MG63 (cell line): Measurements from ENCODE around the gene ATXN3. TPM values are rescaled to one million over a fixed set of nuclear protein-coding genes. Genes with fewer than 3 reads are reported as not detected.
"Not testable (repeated sequence)": the region's sequence is repeated elsewhere in the genome, so short reads cannot be mapped to it uniquely, and the experiment has no call there.

Experiments used
- DNase-seq: peaks from one replicate; pipeline ENCODE4 v3.0.0-alpha.2; 2020
- H3K27me3 ChIP-seq: fragments of 250-450 bp; sonication (Bioruptor Pico); 2 replicates; pipeline ENCODE4 v1.5.1; 2020; ENCODE audit warnings: mild to moderate bottlenecking, moderate library complexity
- H3K36me3 ChIP-seq: fragments of 250-450 bp; sonication (Bioruptor Pico); 2 replicates; pipeline ENCODE4 v1.5.1; 2020; ENCODE audit warnings: mild to moderate bottlenecking, moderate library complexity
- H3K4me3 ChIP-seq: fragments of 250-450 bp; sonication (Bioruptor Pico); 2 replicates; pipeline ENCODE4 v1.5.1; 2020; ENCODE audit warnings: mild to moderate bottlenecking, moderate library complexity
- H3K9me3 ChIP-seq: fragments of 250-450 bp; sonication (Bioruptor Pico); 2 replicates; pipeline ENCODE4 v1.5.1; 2020; ENCODE audit warnings: mild to moderate bottlenecking, moderate library complexity
- total RNA-seq: library from RNA; depleted of rRNA; stranded (reverse); fragments of >200 nt; shearing (Covaris generic); gene quantifications from 2 replicates; pipeline ENCODE4 v1.2.3, GENCODE V29; 2014; ENCODE audit warnings: low replicate concordance

The ATXN3 gene
- total RNA-seq, 1 experiment from 2014 or later, result 22.0 TPM

DNA sequence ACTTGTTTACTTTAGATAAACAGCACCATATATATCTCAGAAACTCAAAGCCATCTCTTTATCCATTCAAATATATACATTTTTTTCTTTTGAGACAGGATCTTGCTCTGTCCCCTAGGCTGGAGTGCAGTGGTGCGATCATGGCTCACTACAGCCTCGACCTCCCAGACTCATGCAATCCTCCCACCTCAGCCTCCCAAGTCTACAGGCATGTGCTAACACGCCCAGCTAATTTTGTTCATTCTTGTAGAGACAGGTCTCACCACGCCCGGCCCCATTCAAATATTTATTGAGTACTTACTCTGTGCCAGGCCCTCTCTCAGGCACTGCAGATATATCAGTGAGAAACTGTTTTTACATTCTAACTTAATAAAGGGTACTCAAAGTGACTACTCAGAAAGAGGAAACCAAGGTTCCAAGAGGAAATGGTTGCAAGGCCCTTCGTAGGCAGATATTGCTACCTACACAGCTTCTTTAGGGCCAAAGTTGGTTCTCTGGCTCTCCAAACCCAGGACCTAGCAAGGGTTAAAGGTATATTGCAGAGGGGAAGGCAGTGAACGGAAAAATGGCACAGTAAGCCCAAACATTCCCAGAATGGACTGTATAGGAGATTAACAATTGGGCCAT, 2.9 kb downstream of the ATXN3 start:
- no peaks in the 10 kb centered on the region for H3K36me3 ChIP-seq

DNA sequence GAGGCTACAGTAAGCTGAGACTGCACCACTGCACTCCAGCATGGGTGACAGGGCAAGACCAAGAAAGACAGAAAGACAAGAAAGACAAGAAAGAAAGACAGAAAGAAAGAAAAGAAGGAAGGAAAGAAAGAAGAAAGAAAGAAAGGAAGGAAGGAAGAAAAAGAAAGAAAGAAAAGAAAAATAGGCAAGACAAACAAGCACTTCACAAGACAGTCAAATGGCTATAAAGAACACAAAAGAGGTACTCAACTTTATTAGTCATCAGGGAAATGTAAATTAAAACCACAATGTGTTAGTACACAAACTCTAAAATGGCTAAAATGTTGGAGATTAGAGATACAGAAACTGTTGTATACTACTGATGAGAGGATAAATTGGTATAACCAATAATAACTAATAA, 6.6 kb downstream of the ATXN3 start:
- no peak overlapping the region for H3K4me3 ChIP-seq
- no peak for DNase-seq

More for the DNA sequence above, 2.9 kb downstream of the ATXN3 start:
- Histone ChIP-seq H3K27me3 (no peaks in the 10 kb centered on the region), H3K9me3 (no peaks in the 10 kb centered on the region), H3K4me3 (no peak overlapping the region)
- no peak for DNase-seq

DNA sequence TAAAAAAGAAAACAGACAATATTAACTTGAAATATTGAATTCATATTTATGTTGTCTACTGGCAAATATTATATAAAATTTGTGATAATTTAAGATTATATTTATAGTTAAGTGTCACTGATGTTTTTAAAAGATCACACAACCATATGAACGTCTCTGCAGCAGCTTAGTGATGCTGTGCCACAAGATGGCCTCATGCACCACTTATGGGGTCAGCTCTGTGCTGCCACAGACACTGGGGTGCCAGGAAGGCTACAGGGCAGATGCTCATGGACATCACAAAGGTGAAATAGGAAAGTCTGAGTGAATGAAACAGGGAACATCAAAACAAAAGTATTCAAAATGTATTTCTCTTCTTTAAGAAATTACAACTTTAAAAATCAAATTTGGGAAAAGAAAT, 13.1 kb downstream of the ATXN3 start:
- Histone ChIP-seq H3K9me3 (no peaks in the 10 kb centered on the region), H3K36me3 (no peaks in the 10 kb centered on the region), H3K4me3 (no peak overlapping the region), H3K27me3 (no peaks in the 10 kb centered on the region)
- DNase-seq, result no peak

More for the DNA sequence above, 6.6 kb downstream of the ATXN3 start:
- Histone ChIP-seq H3K27me3 (no peaks in the 10 kb centered on the region), H3K36me3 (no peaks in the 10 kb centered on the region), H3K9me3 (no peaks in the 10 kb centered on the region)

DNA sequence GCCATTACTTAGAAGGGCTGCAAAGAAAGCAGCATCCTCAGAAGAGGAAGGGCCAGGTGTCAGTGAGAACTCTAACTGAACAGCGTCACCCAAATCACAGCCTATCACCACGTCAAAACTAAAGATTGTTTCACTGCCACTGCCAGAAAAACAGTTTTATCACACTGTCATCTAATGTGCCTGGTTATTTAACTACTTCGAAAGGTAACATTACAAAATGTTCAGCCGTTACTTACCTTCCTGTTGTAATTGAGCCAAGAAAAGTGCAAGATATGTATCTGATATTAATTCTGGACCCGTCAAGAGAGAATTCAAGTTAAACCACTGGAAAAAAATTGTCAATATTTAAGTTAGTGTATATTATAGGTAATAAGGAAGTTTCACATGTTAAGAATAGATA, 17.9 kb downstream of the ATXN3 start:
- no peak for DNase-seq
- H3K4me3 ChIP-seq, result no peak overlapping the region
- no peaks in the 10 kb centered on the region; the same call in 1 of the 2 replicates for H3K36me3 ChIP-seq
- H3K9me3 ChIP-seq, result no peaks in the 10 kb centered on the region
- H3K27me3 ChIP-seq, result no peaks in the 10 kb centered on the region

DNA sequence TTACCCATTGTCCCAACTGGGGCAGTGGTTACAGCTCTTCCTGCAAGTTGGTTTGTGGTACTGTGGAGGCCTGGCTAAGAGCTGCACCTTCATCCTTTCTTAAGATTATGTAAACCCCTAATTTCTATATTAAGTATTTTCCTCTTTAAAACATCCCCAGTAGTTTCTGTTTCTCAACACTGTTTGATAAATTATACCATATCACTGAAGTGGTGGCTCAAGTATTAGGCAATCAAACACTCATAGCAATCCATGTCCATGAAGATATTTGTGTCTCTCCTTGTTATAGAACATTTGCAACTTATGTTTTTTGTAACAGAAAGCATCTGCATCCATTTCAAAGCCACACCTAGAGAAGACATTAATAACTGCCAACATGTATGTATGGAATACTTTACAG, 31.8 kb downstream of the ATXN3 start:
- DNase-seq, result no peak
- Histone ChIP-seq H3K4me3 (no peak overlapping the region), H3K27me3 (no peaks in the 10 kb centered on the region), H3K36me3 (peaks cover 4% of the 10 kb centered on the region; the same call in 1 of the 2 replicates), H3K9me3 (no peaks in the 10 kb centered on the region)

DNA sequence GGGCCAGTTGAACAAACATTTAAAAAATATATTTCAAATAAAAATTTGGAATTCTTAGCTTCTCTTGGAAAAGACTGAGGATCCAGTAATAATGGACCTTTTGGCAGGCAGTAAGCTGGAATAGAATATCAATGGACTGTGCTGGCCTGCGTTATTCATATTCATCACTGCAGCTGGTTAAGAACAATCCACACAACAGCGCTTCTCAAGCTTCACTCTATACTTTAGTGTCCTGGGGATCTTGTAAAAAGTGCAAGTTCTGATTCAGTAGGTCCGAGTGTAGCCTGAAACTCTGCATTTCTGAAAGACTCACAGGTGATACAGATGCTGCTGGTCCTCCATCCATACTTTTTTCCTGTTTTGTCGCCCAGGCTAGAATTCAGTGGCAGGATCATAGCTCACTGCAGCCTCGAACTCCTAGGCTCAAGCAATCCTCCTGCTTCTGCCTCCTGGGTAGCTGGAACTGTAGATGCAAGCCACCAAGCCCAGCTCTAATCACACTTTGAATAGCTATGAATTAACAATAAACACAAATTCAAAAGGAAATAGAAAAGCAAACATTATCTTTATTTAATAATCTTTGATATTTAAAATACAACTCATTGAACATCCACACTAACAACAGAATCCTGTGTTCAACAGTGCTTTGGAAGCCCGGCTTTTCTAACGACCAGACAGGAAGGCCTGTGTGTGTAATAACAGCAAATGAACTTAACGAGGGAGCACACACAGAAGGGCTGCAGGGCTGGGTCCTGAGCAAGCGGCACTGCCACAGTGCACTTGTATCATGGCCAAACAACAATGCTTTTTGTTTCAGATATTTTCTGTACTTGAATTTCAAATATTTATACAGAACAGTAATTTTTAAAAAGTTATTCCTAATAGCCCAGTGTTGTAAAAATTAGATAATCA, 48.1 kb downstream of the ATXN3 start:
- DNase-seq, result no peak
- Histone ChIP-seq H3K36me3 (no peaks in the 10 kb centered on the region), H3K9me3 (no peaks in the 10 kb centered on the region), H3K4me3 (no peak overlapping the region), H3K27me3 (no peaks in the 10 kb centered on the region)

DNA sequence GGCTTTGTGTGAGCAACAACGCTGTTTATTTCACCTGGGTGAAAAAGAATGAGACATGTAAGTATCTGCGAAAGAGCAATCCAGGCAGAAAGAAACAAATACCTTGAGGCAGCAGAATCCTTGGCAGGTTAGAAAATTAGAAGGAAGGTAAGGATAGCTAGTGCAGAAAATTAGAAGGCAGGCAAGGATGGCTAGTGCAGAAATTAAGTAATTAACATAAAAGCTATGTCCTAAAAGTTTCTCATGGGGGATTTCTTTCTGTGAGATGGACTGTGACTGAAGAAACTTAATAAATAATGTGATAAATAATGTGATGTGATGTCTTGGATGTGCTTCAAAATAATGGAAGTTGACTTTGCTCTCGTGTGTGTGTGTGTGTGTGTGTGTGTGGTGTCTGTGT, 56.6 kb downstream of the ATXN3 start:
- Histone ChIP-seq H3K4me3 (no peak overlapping the region), H3K9me3 (no peaks in the 10 kb centered on the region)

DNA sequence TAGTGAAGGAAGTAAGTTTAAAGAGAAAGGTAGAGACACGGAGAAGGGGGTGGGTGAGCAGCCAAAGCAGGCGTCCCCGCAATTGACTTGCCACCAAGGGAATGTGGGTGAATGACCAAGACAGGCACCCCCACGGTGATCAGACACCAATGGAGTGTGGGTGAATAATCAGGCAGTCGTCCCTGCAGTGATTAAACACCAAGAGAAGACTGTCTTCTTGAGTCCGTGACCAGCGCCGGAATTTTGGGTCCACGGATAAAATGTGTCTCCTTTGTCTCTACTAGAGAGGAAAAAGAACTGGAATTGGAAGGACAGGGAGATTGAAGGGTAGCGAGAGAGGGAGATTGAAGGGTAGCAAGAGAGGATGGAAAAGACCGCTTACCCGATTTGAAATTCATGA, 57.2 kb downstream of the ATXN3 start:
- not testable (repeated sequence) for H3K9me3 ChIP-seq, H3K27me3 ChIP-seq, H3K4me3 ChIP-seq, H3K36me3 ChIP-seq, DNase-seq

More for the DNA sequence above, 56.6 kb downstream of the ATXN3 start:
- Histone ChIP-seq H3K27me3 (no peaks in the 10 kb centered on the region), H3K36me3 (no peaks in the 10 kb centered on the region)
- no peak for DNase-seq

DNA sequence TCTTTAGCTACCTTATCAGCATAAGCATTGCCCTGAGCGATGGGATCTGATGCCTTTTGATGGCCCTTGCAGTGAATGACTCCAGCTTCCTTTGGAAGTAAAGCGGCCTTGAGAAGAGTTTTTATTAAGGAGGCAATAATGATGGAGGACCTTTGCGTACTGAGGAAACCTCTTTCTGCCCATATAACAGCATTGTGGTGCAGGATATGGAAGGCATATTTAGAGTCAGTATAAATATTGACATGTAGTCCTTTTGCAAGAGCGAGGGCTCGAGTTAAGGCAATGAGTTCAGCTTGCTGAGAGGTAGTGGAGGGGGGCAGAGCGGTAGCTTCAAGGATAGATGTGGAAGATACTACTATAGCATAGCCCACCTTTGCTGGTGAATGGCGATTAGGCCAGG, 60.5 kb downstream of the ATXN3 start:
- not testable (repeated sequence) for H3K27me3 ChIP-seq, H3K36me3 ChIP-seq, H3K4me3 ChIP-seq, H3K9me3 ChIP-seq, DNase-seq

DNA sequence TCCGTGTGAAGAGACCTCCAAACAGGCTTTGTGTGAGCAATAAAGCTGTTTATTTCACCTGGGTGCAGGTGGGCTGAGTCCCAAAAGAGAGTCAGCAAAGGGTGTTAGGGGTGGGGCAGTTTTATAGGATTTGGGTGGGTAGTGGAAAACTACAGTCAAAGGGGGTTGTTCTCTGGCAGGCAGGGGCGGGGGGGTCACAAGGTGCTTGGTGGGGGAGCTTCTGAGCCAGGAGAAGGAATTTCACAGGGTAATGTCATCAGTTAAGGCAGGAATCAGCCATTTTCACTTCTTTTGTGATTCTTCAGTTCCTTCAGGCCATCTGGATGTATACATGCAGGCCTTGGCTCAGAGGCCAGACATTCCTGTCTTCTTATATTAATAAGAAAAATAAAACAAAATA, 64.6 kb downstream of the ATXN3 start:
- H3K9me3 ChIP-seq, H3K27me3 ChIP-seq, H3K36me3 ChIP-seq, DNase-seq, H3K4me3 ChIP-seq: not testable (repeated sequence)

DNA sequence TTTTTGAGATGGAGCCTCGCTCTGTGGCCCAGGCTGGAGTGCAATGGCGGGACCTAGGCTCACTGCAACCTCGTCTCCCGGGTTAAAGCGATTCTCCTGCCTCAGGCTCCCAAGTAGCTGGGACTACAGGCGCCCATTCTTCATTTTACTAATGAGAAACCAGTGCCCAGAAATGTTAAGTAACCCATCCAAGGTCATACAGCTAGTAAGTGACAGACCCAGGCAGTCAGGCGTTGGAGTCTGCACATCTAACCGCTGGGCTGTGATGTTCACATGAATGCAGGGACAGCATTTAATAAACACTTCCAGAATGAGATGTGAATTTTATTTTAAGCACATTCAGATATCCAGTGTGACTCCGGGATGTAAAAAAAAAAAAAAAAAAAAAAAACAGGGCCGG, 65.2 kb downstream of the ATXN3 start:
- Histone ChIP-seq H3K4me3 (no peak overlapping the region; the same call in 1 of the 2 replicates), H3K36me3 (peaks cover 4% of the 10 kb centered on the region), H3K27me3 (no peaks in the 10 kb centered on the region), H3K9me3 (no peaks in the 10 kb centered on the region)
- DNase-seq, result no peak

DNA sequence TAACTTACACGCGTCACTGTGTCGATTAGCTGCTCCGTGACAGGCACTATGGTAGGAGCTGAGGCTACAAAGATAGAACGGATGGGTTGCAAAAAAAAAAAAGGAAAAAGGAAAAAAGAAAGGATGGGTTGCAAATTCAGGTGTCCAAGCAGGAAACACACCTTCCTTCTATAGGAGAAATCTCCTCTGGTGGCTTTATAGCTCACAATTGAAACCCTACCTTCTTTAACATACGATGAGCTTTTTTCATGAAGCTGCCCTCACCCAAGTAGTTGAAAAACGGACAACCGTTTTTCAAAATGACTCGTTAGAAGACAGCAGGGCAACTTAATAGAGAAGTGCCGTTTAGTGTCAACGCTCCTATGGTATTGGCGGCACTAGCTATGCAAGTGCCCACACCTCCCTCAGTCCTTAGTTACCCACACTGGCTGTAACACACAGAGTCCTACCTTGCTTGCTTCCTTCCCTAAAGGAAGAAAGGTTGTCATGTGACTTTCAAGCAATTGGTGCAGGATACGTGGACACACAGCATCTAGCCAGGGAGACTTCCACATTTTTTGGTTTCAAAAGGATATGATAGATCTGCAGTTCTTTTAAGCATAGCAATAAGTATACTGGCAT, 65.8 kb downstream of the ATXN3 start:
- H3K9me3 ChIP-seq, result no peaks in the 10 kb centered on the region
- H3K4me3 ChIP-seq, result peak overlapping the region; percentile 89
- H3K36me3 ChIP-seq, result peaks cover 4% of the 10 kb centered on the region
- H3K27me3 ChIP-seq, result no peaks in the 10 kb centered on the region
- DNase-seq, result no peak

DNA sequence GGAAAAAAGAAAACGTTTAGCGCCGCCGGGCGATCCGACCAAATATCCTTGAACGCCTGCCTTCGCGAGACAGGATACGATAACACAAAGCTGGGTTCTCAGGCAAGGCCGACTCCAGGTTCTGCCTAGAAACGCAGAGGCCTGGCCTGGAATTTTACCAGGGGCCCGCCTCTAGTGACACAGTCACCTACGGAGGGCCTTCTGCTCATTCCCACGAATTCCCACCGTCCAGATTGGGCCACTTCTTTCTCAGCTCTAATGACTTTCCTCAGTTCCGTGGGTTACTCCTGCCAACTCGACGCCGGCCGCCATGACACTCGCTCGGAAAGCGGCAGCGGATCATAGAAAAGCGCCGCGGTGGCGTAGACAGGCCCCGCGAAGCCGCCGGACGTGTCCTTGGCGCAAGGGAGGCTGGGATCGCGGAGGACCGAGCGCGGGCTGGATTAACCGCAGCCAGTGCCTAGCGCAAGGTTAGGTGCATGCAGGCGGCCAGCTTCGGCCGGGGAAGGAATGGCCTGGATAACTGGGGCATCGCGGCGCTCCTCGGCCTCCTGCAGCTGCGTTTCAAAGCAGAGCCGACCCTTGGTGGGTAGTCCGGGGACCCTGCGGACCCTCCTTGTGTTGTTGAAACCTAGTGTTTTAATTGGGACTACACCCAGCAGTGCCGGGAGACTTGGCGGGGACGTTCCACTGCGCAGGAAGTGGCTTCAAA, 66.5 kb downstream of the ATXN3 start, which contains the start of gene TRIP11:
Gene TRIP11, minus strand, starts transcription at position 341 of the 712 bp plus-strand sequence. CDS start 374 bp downstream, outside the sequence.
- Histone ChIP-seq H3K27me3 (no peaks in the 10 kb centered on the region), H3K36me3 (peaks cover 4% of the 10 kb centered on the region), H3K4me3 (peak within 1 kb of the TSS; percentile 89), H3K9me3 (no peaks in the 10 kb centered on the region)
- peak; percentile 93 for DNase-seq

DNA sequence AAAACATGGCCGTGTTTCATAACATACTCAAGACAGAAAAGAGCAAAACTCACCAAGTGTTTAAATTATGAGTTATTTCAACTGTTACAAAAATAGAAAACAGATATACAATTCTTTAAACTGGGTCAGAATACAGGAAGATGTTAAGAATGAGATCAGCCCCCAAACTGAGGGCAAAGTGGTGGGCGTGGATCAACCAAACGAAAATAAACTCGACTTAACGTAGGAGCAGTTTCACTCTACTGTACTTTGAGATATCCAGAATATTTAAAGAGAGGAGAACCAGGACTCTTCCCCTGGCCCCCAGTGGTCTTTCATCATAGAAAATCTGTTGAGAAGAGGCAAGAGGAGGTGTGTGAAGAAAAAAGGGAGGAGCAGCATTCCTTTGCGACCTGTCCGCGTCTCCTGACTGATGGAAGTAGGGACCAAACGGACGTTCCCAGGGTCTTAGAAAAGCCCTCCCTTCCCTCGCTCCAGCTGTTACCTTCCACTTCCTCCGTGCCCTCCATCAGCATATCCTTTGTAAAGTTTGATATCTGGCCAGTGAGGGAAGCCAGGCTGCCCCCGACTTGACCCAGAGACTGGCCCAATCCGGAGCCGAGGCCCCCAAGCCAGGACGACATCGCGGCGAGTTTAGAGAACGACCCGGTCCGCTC, 67.2 kb downstream of the ATXN3 start:
- Histone ChIP-seq H3K27me3 (no peaks in the 10 kb centered on the region), H3K4me3 (peak overlapping the region; percentile 89), H3K36me3 (peaks cover 4% of the 10 kb centered on the region), H3K9me3 (no peaks in the 10 kb centered on the region)
- DNase-seq, result peak; percentile 43

DNA sequence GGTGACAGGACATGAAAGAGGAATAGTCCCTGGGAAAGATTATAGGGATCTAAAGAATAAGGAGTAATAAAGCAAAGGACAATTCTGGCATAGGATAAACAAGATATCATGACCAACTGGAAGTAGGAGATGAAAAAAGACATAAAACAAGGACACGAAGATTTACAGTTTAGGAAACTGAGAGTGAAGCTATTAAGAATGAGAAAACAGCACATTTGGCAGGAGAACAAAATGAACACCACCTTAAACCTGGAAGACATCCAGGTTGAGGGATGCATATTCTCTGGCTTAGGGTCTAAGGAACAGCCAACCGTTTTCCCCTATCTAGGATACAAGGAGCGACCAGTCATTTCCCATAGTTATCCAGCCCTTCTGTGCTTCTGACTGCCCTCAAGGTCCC, 68.4 kb downstream of the ATXN3 start:
- Histone ChIP-seq H3K9me3 (no peaks in the 10 kb centered on the region), H3K4me3 (peak overlapping the region; percentile 89), H3K27me3 (no peaks in the 10 kb centered on the region), H3K36me3 (peaks cover 5% of the 10 kb centered on the region)
- no peak for DNase-seq

DNA sequence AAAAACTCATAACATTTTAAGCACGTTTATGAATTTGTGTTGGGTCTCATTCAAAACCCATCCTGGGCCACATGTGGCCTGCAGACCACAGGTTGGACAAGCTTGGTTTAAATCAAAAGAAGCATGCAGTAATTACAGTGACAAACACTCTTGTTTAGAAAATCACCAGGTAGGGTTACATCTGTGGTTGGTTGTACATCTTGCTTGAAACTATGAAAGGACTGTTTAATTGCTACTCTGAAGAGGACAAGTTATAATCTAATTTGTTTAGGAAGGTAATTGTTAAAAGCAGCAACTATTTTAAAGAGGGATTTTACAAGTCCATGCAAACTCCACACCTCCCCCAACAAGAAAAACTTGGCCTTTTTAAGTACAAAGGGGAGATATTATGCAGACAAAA, 70.5 kb downstream of the ATXN3 start:
- Histone ChIP-seq H3K9me3 (no peaks in the 10 kb centered on the region), H3K4me3 (no peak overlapping the region), H3K36me3 (peaks cover 7% of the 10 kb centered on the region), H3K27me3 (no peaks in the 10 kb centered on the region)
- no peak for DNase-seq
